GM19452 (cell line): ENCODE data around the gene KRTAP6-3.

Experiments used
- ATAC-seq: cut with Tn5 transposase; IDR thresholded peaks from one replicate; pipeline ENCODE4 v1.9.1; 2021; ENCODE audit not compliant: unreplicated experiment

Gene KRTAP6-3

GRCh38 chr21:30592140-30592539, at the start of gene KRTAP6-3:
KRTAP6-3 (plus strand) TSS chr21:30592440; CDS start chr21:30592446, 6 bp downstream.
- ATAC-seq: no peak

- ATAC-seq: no peak
Observed at GRCh38 chr21:30552782-30553181, 39.5 kb upstream of the KRTAP6-3 start.

GRCh38 chr21:30555095-30555494, 37.1 kb upstream of the KRTAP6-3 start:
- ATAC-seq: no peak

- no peak for ATAC-seq
Observed at GRCh38 chr21:30561264-30561895, 30.9 kb upstream of the KRTAP6-3 start, which contains the start of gene KRTAP19-7. KRTAP19-7 (minus strand) TSS chr21:30561314; CDS start chr21:30561289, 25 bp downstream.

GRCh38 chr21:30561957-30562356, 30.3 kb upstream of the KRTAP6-3 start:
- ATAC-seq: no peak

GRCh38 chr21:30563072-30563471, 29.2 kb upstream of the KRTAP6-3 start:
- no peak for ATAC-seq

- ATAC-seq: no peak
Observed at GRCh38 chr21:30563630-30564029, 28.6 kb upstream of the KRTAP6-3 start.

GRCh38 chr21:30567617-30568016, 24.6 kb upstream of the KRTAP6-3 start:
- ATAC-seq: no peak

- no peak for ATAC-seq
Observed at GRCh38 chr21:30577766-30578165, 14.5 kb upstream of the KRTAP6-3 start.

GRCh38 chr21:30579346-30579745, 12.9 kb upstream of the KRTAP6-3 start:
- no peak for ATAC-seq

- no peak for ATAC-seq
Observed at GRCh38 chr21:30580132-30580531, 12.1 kb upstream of the KRTAP6-3 start.

GRCh38 chr21:30582870-30583269, 9.4 kb upstream of the KRTAP6-3 start:
- ATAC-seq: no peak

GRCh38 chr21:30590297-30590696, 1.9 kb upstream of the KRTAP6-3 start, which contains the start of gene KRTAP22-2:
KRTAP22-2 (minus strand) TSS chr21:30590397.
- ATAC-seq: no peak

- no peak for ATAC-seq
Observed at GRCh38 chr21:30598802-30599201, 6.6 kb downstream of the KRTAP6-3 start, which contains the start of gene KRTAP6-2. KRTAP6-2 (minus strand) TSS chr21:30598902; CDS start chr21:30598874, 28 bp downstream.

- ATAC-seq: no peak
Observed at GRCh38 chr21:30600787-30601186, 8.5 kb downstream of the KRTAP6-3 start, which contains the start of gene KRTAP22-1. KRTAP22-1 (plus strand) TSS chr21:30601087.

GRCh38 chr21:30605968-30606367, 13.7 kb downstream of the KRTAP6-3 start:
- ATAC-seq: no peak

GRCh38 chr21:30612132-30612531, 19.9 kb downstream of the KRTAP6-3 start:
- no peak for ATAC-seq

- ATAC-seq: no peak
Observed at GRCh38 chr21:30613836-30614235, 21.6 kb downstream of the KRTAP6-3 start, which contains the start of gene KRTAP6-1. KRTAP6-1 (minus strand) TSS chr21:30613930; CDS start chr21:30613904, 26 bp downstream.

GRCh38 chr21:30615199-30615598, 23.0 kb downstream of the KRTAP6-3 start:
- no peak for ATAC-seq

- ATAC-seq: no peak
Observed at GRCh38 chr21:30616125-30616524, 23.9 kb downstream of the KRTAP6-3 start, which contains the start of gene KRTAP20-1. KRTAP20-1 (plus strand) TSS chr21:30616425; CDS start chr21:30616455, 30 bp downstream.

- no peak for ATAC-seq
Observed at GRCh38 chr21:30620080-30620479, 27.8 kb downstream of the KRTAP6-3 start.

- no peak for ATAC-seq
Observed at GRCh38 chr21:30620522-30620921, 28.3 kb downstream of the KRTAP6-3 start, which contains the start of gene KRTAP20-4. KRTAP20-4 (plus strand) TSS chr21:30620627.
